B cell (primary cell): ENCODE results near the gene CENPP. TPM values are rescaled to one million over a fixed set of nuclear protein-coding genes. Genes with fewer than 3 reads are reported as not detected.

Source experiments
- ATAC-seq: fragments of 200-7000 bp; cut with Tn5 transposase; one replicate; pipeline ENCODE4 v1.10.0; 2021; ENCODE audit warnings: low read depth, mild to moderate bottlenecking, moderate number of reproducible peaks, moderate library complexity
- CTCF ChIA-PET: fragments of 350-600 bp; sonication (Branson Sonifier 250); formaldehyde crosslinking; loops from one replicate; lab custom pipeline; 2021; ENCODE audit warnings: antibody characterized with exemption, inconsistent platforms; lab: Charles Lee
- POLR2A ChIA-PET: fragments of 350-600 bp; sonication (Branson Sonifier 250); formaldehyde crosslinking; loops from one replicate; lab custom pipeline; 2021; ENCODE audit warnings: antibody characterized with exemption; lab: Charles Lee
- DNase-seq: peaks from one replicate; pipeline ENCODE4 v3.0.0; 2013
- H2AFZ ChIP-seq: 2 replicates; pipeline ENCODE4 v1.6.1; 2012; ENCODE audit warnings: mild to moderate bottlenecking, low read depth, low read length; ENCODE audit not compliant: insufficient read depth, poor library complexity, severe bottlenecking
- H3K27ac ChIP-seq, 2 donors: 1 replicate in 1 of 2; 2 replicates in 1 of 2; pipeline ENCODE4 v1.5.1; 2012 to 2013; ENCODE audit warnings: low read length in 2 of 2, mild to moderate bottlenecking in 2 of 2, moderate library complexity in 1 of 2
- H3K27me3 ChIP-seq, 4 experiments: fragments of 200-600 bp in 1 of 4; sonication (generic) in 1 of 4; replicated peaks in 1 of 4; 1 replicate in 2 of 4; 2 replicates in 2 of 4; pipeline versions ENCODE4 v1.6.1 to v1.7.0; 2013 to 2016; ENCODE audit warnings: low read length in 3 of 4, mild to moderate bottlenecking in 2 of 4, mixed read lengths in 1 of 4, moderate library complexity in 1 of 4; ENCODE audit not compliant: insufficient read depth in 4 of 4, control insufficient read depth in 3 of 4; ENCODE audit errors: control extremely low read depth in 1 of 4
- H3K36me3 ChIP-seq, 2 experiments: replicated peaks in 1 of 2; 1 replicate in 1 of 2; 2 replicates in 1 of 2; pipeline versions ENCODE4 v1.6.1 to v1.7.1; 2013; ENCODE audit warnings: low read length in 1 of 2; ENCODE audit not compliant: insufficient read depth in 2 of 2, control insufficient read depth in 1 of 2; ENCODE audit errors: control extremely low read depth in 1 of 2, extremely low read depth in 1 of 2
- H3K4me1 ChIP-seq, 2 donors: fragments of 200-600 bp in 1 of 2; sonication (generic) in 1 of 2; 1 replicate in 1 of 2; 2 replicates in 1 of 2; pipeline versions ENCODE4 v1.5.1 to v1.6.1; 2013 to 2017; ENCODE audit warnings: low read length in 2 of 2; ENCODE audit not compliant: control insufficient read depth in 2 of 2, insufficient read depth in 2 of 2
- H3K4me2 ChIP-seq: replicated peaks from 2 replicates; pipeline ENCODE3; 2012; ENCODE audit warnings: mild to moderate bottlenecking, low read depth, low read length; ENCODE audit not compliant: poor library complexity, severe bottlenecking
- H3K4me3 ChIP-seq, 5 experiments: fragments of 200-600 bp in 1 of 5; sonication (generic) in 1 of 5; 1 replicate in 3 of 5; 2 replicates in 2 of 5; pipeline versions ENCODE4 v1.5.1 to v1.7.0; 2011 to 2016; ENCODE audit warnings: low read length in 4 of 5, mild to moderate bottlenecking in 4 of 5, low read depth in 2 of 5, control low read depth in 1 of 5, moderate library complexity in 1 of 5; ENCODE audit not compliant: insufficient read depth in 1 of 5; ENCODE audit errors: control extremely low read depth in 1 of 5, extremely low read depth in 1 of 5
- H3K79me2 ChIP-seq: fragments of 200-600 bp; sonication (generic); one replicate; pipeline ENCODE4 v1.6.0; 2016; ENCODE audit warnings: low read length; ENCODE audit not compliant: control insufficient read depth, insufficient read depth
- H3K9ac ChIP-seq: fragments of 200-600 bp; sonication (generic); 2 replicates; pipeline ENCODE4 v1.6.1; 2017; ENCODE audit warnings: mild to moderate bottlenecking, low read length, moderate library complexity
- H3K9me3 ChIP-seq, 3 donors: one replicate each; pipeline versions ENCODE4 v1.6.1 to v1.7.1; 2013; ENCODE audit warnings: low read length in 2 of 3; ENCODE audit not compliant: control insufficient read depth in 2 of 3, insufficient read depth in 1 of 3; ENCODE audit errors: control extremely low read depth in 1 of 3
- H4K20me1 ChIP-seq: 2 replicates; pipeline ENCODE4 v1.6.0; 2012; ENCODE audit warnings: mild to moderate bottlenecking, low read length; ENCODE audit not compliant: insufficient read depth, control insufficient read depth, poor library complexity, severe bottlenecking
- H3K27ac Mint-ChIP-seq: one replicate; pipeline ENCODE4 v1.8.0; 2021; ENCODE audit warnings: mixed read lengths
- H3K27me3 Mint-ChIP-seq: one replicate; pipeline ENCODE4 v1.8.0; 2021; ENCODE audit warnings: mixed read lengths
- H3K4me1 Mint-ChIP-seq: one replicate; pipeline ENCODE4 v1.8.0; 2021; ENCODE audit warnings: mixed read lengths
- H3K4me3 Mint-ChIP-seq: one replicate; pipeline ENCODE4 v1.8.0; 2021; ENCODE audit warnings: mixed read lengths
- H3K9me3 Mint-ChIP-seq: one replicate; pipeline ENCODE4 v1.8.0; 2022; ENCODE audit warnings: mixed read lengths; ENCODE audit not compliant: insufficient read depth
- EZH2 ChIP-seq: IDR thresholded peaks from 2 replicates; pipeline ENCODE4 v1.6.1; 2012; ENCODE audit warnings: borderline replicate concordance, low read depth, mild to moderate bottlenecking, moderate library complexity, low read length; ENCODE audit not compliant: insufficient read depth, poor library complexity, severe bottlenecking
- WGBS: methylation state at CpG from one replicate; pipeline ENCODE4 v1.1.5; 2013; ENCODE audit warnings: missing lambda C conversion rate; ENCODE audit not compliant: insufficient coverage; 5-methylcytosine and 5-hydroxymethylcytosine counted together
- intact Hi-C: fragments of 100-400 bp; cut with micrococcal nuclease; formaldehyde crosslinking; loops from one replicate; pipeline ENCODE4 v1.10.0; 2022
- polyA plus RNA-seq: library from polyadenylated mRNA; depleted of rRNA; stranded (reverse); fragments of >200 nt; gene quantifications from 2 replicates; pipeline ENCODE4 v1.2.3, GENCODE V29; 2012
- total RNA-seq, 2 donors: library from RNA; stranded (reverse); fragments of 120-200 nt in 1 of 2; gene quantifications; 1 replicate in 1 of 2; 2 replicates in 1 of 2; pipeline versions ENCODE4 v1.2.3 to v1.2.4, GENCODE V29; 2013 to 2022
- TF ChIP-seq, protein P1 (sequence below): fragments of 200-600 bp; IDR thresholded peaks from one replicate; pipeline ENCODE4 v1.8.0; 2022; ENCODE audit warnings: antibody characterized with exemption, mild to moderate bottlenecking

CENPP gene
- total and polyA plus RNA-seq, 2 donors (not counting 1 experiment from before 2014, with no cell fraction given) = 1.4 to 6.2 TPM

DNA sequence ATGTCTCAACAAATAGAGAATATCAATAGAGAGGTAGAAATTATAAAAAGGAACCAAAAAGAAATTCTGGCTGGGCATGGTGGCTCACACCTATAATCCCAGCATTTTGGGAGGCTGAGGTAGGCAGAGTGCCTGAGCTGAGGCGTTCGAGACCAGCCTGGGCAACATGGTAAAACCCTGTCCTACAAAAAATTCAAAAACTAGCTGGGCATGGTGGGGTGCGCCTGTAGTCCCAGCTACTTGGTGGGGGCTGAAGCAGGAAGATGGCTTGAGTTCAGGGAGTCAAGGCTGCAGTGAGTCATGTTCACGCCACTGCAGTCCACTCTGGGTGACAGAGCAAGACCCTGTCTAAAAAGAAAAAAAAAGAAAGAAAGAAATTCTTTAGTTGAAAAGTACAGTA is 319.3 kb downstream of the CENPP start:
- Mint-ChIP-seq H3K4me1 (no peaks in the 10 kb centered on the region), H3K4me3 (no peak overlapping the region), H3K9me3 (peaks cover 13% of the 10 kb centered on the region), H3K27me3 (no peaks in the 10 kb centered on the region), H3K27ac (no peak overlapping the region)
- ATAC-seq (no peak), DNase-seq (no peak)
- ChIA-PET CTCF (interaction anchor here (1.7 kb wide), 1 partner anchor 506 kb away, joined by 5 read pairs; no protein-coding TSS in a partner anchor), POLR2A (no interaction called here)
- TF ChIP-seq, protein P1, sequence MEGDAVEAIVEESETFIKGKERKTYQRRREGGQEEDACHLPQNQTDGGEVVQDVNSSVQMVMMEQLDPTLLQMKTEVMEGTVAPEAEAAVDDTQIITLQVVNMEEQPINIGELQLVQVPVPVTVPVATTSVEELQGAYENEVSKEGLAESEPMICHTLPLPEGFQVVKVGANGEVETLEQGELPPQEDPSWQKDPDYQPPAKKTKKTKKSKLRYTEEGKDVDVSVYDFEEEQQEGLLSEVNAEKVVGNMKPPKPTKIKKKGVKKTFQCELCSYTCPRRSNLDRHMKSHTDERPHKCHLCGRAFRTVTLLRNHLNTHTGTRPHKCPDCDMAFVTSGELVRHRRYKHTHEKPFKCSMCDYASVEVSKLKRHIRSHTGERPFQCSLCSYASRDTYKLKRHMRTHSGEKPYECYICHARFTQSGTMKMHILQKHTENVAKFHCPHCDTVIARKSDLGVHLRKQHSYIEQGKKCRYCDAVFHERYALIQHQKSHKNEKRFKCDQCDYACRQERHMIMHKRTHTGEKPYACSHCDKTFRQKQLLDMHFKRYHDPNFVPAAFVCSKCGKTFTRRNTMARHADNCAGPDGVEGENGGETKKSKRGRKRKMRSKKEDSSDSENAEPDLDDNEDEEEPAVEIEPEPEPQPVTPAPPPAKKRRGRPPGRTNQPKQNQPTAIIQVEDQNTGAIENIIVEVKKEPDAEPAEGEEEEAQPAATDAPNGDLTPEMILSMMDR = no peak
- no peak for TF ChIP-seq EZH2
- Histone ChIP-seq H3K9me3 (peaks cover 0 to 7% (median 4%) of the 10 kb centered on the region in 3 donors), H3K79me2 (no peaks in the 10 kb centered on the region), H3K36me3 (peaks cover 0 to 87% of the 10 kb centered on the region in 2 experiments), H3K27ac (no peak overlapping the region), H3K27me3 (no peaks in the 10 kb centered on the region), H3K4me1 (no peaks in the 10 kb centered on the region), H3K4me3 (no peak overlapping the region), H3K4me2 (no peak overlapping the region), H2AFZ (no peak overlapping the region), H3K9ac (no peak overlapping the region), H4K20me1 (no peaks in the 10 kb centered on the region)
- intact Hi-C loops = no loop called here
- WGBS = 100% methylated on average over 3 of the region's 4 CpGs

DNA sequence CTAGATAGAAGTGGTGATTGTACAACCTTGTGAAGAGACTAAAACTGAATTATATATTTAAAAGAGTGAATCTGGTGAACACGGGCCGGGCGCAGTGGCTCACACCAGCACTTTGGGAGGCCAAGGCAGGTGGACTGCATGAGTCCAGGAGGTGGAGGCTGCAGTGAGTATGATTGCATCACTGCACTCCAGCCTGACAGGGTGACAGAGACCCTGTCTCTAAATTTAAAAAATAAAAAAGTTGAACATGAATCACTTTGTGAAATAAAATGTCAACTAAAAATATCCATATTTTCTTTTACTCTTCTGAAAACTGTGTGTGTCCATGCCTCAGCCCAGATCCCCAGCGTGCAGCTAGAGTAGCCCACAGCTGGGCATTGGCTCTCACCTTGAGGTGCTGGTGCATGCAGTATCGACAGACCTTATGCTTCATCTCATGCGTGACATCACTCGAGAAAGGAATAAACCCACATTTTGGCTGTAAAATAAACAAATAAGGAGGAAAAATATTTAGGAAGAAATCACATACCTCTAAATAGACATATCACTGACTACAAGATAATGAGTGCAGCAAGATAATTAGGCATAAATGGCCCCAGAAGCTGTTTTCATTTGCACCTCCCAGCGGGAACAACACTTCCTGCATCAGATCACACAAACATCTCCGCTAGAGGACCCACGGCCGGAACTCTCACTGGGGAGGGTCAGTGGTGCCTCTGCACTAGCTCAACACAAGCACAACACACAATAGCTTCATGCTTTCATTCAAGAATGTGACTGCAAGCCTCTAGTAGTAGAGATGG is 322.1 kb downstream of the CENPP start:
- Histone ChIP-seq H3K4me2 (no peak overlapping the region), H3K4me3 (no peak overlapping the region), H3K9ac (no peak overlapping the region), H3K27ac (no peak overlapping the region), H3K9me3 (peaks cover 0 to 7% (median 4%) of the 10 kb centered on the region in 3 donors), H4K20me1 (no peaks in the 10 kb centered on the region), H3K36me3 (peaks cover 0 to 77% of the 10 kb centered on the region in 2 experiments), H2AFZ (no peak overlapping the region), H3K4me1 (no peaks in the 10 kb centered on the region), H3K79me2 (no peaks in the 10 kb centered on the region), H3K27me3 (no peaks in the 10 kb centered on the region)
- no peaks in the 10 kb centered on the region for H3K27me3 Mint-ChIP-seq
- no peak for DNase-seq
- H3K27ac Mint-ChIP-seq = no peak overlapping the region
- POLR2A ChIA-PET = no interaction called here
- H3K4me1 Mint-ChIP-seq = no peaks in the 10 kb centered on the region
- intact Hi-C loops = no loop called here
- H3K9me3 Mint-ChIP-seq = peaks cover 13% of the 10 kb centered on the region
- 99% methylated on average over 8 of the region's 11 CpGs for WGBS
- no peak for ATAC-seq
- CTCF ChIA-PET = no interaction called here
- TF ChIP-seq, protein P1 = no peak
- H3K4me3 Mint-ChIP-seq = no peak overlapping the region
